ES-I3 (cell line): ENCODE measurements around the gene ASPRV1.

ENCODE experiments used
- H3K36me3 ChIP-seq: 2 replicates; pipeline ENCODE4 v1.6.1; 2013; ENCODE audit warnings: mild to moderate bottlenecking, low read length, control low read depth, moderate library complexity; ENCODE audit not compliant: insufficient read depth
- H3K4me1 ChIP-seq: 2 replicates; pipeline ENCODE4 v1.6.1; 2013; ENCODE audit warnings: mild to moderate bottlenecking, control low read depth, low read length; ENCODE audit not compliant: insufficient read depth
- H3K9ac ChIP-seq: 2 replicates; pipeline ENCODE4 v1.6.1; 2013; ENCODE audit warnings: low read depth, mild to moderate bottlenecking, low read length, moderate library complexity
- H3K9me3 ChIP-seq: 2 replicates; pipeline ENCODE4 v1.6.1; 2013; ENCODE audit warnings: mild to moderate bottlenecking, low read length, moderate library complexity; ENCODE audit not compliant: control insufficient read depth, insufficient read depth

ASPRV1 gene

DNA sequence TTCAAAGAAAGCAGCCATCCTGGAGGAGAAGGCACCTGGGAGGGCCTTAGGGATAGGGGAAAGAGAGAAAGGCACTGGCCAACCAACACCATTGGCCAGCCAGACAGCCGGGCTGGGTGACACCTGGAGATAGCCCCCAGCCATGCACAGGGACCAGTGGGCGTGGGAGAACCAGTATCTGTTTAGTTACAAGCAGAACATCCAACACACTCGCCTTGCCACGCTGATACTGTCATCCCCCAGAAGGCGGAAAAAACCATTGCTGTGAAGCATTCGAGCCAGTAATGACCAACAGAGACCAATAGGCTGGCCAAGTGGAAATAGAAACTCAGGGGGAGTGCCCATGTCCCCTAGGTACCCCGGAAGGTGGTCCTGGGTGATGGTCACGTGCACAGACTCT lies 15.5 kb downstream of the ASPRV1 start:
- H3K36me3 ChIP-seq = no peaks in the 10 kb centered on the region
- peaks cover 5% of the 10 kb centered on the region; the same call in 1 of the 2 replicates for H3K4me1 ChIP-seq
- no peak overlapping the region for H3K9ac ChIP-seq
- H3K9me3 ChIP-seq = no peaks in the 10 kb centered on the region

DNA sequence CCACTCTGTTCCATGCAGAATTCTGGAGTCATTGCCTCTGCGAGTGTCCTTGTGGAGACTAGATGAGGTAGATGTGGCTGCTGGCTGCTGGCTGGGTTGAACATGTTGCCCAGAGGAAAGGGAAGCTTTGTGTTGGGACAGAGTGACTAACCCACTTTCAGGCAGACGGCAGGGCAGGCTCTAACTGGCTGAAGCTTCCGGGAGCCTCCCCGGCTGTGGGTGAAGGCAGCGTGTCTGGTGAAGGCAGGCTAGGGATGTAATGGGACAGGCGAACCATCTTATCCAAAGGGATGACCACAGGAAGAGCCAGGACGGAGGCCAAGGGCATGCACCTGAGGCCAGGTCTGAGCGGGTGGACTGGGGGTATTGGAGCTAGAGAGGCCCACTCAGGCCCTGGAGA lies 16.0 kb downstream of the ASPRV1 start:
- H3K9me3 ChIP-seq = no peaks in the 10 kb centered on the region
- peaks cover 5% of the 10 kb centered on the region; the same call in 1 of the 2 replicates for H3K4me1 ChIP-seq
- H3K36me3 ChIP-seq = no peaks in the 10 kb centered on the region
- H3K9ac ChIP-seq = no peak overlapping the region

DNA sequence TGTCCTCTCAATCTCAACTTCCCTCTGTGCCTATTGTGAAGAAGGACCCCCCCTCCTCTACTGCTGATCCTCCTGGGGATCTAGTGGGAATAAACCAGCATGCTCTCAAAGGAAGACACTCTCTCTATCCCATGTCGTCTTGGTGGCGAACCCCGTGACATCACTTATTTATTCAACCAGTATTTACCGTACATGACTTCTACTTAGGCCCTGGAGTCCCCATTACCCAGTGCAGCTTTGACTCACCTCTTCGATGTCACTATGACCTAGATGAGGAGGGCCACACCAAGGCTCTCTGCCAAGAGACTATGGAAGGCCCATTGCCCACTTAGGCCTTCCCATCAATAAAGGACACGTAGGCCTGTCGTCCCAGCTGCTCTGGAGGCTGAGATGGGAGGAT lies 16.7 kb downstream of the ASPRV1 start:
- no peaks in the 10 kb centered on the region for H3K36me3 ChIP-seq

DNA sequence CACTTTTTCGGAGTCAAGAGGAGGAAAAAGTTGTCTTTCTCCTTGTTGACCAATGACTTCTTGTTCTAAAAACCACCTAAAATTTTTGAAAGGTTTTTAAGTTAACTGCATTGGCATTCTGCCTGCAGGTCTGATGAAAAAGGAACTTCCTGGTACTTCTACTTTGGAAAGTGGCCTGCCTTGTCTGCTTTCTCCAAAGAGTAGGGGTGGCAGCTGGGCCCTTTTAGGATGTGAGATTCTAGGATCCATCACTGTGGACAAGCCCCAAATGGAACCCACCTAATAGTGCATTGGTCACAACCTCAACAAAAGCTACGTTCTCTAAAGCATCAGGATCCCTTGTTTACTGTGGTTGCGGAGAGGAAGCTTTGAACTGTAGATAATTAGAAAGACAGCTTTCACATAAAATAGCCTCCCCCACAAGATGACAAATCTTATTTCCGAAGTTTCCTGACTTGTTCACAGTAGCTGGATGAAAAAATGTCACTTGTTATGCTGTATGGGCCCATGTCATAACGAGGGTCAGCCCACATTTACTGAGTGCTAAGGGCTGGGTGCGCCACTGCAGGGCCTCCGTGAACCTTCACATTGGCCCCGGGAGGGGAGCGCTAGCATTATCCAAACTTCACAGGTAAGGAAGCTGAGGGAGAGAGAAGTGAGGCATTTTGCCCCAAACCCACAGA lies 17.4 kb downstream of the ASPRV1 start:
- no peaks in the 10 kb centered on the region for H3K9me3 ChIP-seq
- H3K4me1 ChIP-seq = peaks cover 14% of the 10 kb centered on the region
- no peak overlapping the region for H3K9ac ChIP-seq
- H3K36me3 ChIP-seq = no peaks in the 10 kb centered on the region

More for the DNA sequence above, 16.7 kb downstream of the ASPRV1 start:
- H3K9me3 ChIP-seq = no peaks in the 10 kb centered on the region
- no peak overlapping the region for H3K9ac ChIP-seq
- H3K4me1 ChIP-seq = peaks cover 11% of the 10 kb centered on the region

DNA sequence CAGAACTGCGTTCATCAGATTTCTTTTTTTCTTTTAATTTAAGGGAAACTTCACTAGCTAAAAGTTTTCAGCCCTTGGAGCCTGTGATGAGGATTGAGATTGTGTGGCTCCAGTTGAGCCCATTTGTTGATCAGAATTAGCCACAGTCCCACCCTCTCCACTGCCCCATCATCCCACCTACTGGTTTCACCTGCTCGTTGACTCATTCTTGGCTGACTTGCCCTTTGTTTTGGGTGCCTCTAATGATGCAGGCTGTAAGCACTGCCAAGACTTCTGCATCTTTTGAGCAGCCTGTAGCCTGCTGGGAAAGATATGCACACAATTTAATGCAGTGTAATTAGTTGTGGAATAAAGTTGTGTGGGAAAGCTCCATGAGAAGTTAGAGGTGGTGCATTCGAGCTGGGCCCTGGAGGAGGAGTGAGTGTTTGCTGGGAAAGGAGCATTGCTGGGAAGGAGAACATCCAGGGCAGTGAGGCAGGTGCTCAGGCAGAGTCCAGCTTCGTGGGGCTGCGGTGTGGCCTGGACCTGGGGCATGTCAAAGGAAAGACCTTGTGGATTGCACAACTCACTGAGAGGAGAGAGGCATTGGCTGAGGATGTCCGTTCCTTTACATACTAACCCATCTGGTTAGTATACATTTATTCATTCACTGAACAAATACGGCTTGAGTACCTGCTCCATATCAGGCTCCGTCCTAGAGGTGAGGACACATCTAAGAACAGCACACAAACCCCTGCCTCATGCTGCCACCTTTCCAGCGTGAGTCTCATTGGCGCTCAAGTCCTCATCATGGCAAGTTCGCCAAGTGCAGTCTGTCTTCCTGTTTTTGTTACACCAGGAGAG lies 18.2 kb downstream of the ASPRV1 start:
- Histone ChIP-seq H3K4me1 (peaks cover 11% of the 10 kb centered on the region), H3K36me3 (no peaks in the 10 kb centered on the region), H3K9me3 (no peaks in the 10 kb centered on the region), H3K9ac (no peak overlapping the region)

DNA sequence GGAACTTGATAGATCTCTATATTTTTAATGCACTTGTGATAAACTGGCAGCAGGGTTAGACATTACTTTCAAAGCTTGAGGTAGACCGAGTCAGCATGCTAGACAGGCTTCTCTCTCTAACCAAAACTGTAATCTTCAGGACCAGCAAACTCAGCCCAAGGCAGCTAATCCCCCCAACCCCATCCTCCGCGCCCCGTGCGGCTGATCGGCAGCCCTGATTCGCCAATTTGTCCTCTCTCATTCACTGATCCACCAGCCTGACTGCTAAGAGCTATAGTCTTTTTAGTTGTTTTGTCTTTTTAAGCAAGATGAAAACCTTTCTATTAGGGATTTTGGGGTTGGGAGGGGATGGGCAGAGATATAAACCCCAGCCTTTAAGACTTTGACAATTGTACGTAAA lies 20.7 kb downstream of the ASPRV1 start:
- Histone ChIP-seq H3K4me1 (peaks cover 18% of the 10 kb centered on the region), H3K9ac (no peak overlapping the region), H3K9me3 (no peaks in the 10 kb centered on the region), H3K36me3 (no peaks in the 10 kb centered on the region)

DNA sequence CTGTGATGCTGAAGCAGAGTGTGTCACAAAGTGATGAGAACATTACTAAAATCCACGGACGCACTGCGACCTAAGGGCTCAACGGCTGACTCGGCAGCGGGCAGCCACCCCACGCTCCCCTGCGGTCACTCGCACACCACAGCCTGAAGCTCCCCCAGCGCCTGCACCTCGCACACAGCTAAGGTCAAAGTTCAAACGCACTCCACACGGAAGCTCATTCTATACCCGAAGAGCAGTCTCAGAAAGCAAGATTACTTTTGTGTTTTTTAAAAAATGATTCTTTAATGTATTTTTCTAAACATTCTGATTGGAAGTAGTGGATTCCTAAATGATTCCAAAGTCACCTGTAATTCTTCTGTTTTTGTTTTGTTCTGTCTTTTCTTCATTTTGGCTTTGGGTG lies 21.7 kb downstream of the ASPRV1 start:
- H3K36me3 ChIP-seq = no peaks in the 10 kb centered on the region
- H3K4me1 ChIP-seq = peaks cover 18% of the 10 kb centered on the region
- H3K9me3 ChIP-seq = no peaks in the 10 kb centered on the region
- H3K9ac ChIP-seq = no peak overlapping the region

DNA sequence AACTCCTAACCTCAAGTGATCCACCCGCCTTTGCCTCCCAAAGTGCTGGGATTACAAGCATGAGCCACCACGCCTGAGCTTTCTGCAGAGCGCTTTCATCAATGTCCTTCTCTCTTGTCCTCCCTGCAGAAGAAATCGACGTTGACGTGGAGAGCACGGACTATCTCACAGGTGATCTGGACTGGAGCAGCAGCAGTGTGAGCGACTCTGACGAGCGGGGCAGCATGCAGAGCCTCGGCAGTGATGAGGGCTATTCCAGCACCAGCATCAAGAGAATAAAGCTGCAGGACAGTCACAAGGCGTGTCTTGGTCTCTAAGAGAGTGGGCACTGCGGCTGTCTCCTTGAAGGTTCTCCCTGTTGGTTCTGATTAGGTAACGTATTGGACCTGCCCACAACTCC lies 23.5 kb downstream of the ASPRV1 start:
- peaks cover 18% of the 10 kb centered on the region for H3K4me1 ChIP-seq
- H3K36me3 ChIP-seq = no peaks in the 10 kb centered on the region
- H3K9ac ChIP-seq = no peak overlapping the region
- H3K9me3 ChIP-seq = no peaks in the 10 kb centered on the region

DNA sequence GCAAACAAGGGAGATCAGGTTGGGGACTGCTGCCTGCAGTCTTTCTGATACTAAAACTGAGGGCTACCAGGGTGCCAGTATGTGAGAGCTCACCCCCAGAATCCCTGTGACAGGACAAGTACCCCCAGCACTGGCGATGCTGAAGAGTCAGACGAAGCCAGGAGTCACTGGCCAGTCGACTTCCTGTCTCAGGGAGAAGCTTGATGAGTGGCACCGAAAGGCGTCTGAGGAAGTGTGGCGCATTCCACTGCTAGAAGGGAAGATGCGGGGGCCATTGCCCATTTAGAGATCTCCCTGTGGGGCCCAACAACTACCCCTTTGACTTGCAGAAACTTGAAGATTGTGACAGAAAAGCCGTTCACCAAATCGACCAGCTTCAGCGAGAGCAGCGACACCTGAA lies 24.5 kb downstream of the ASPRV1 start:
- H3K9me3 ChIP-seq = no peaks in the 10 kb centered on the region
- H3K36me3 ChIP-seq = no peaks in the 10 kb centered on the region
- no peak overlapping the region for H3K9ac ChIP-seq
- H3K4me1 ChIP-seq = peaks cover 18% of the 10 kb centered on the region

DNA sequence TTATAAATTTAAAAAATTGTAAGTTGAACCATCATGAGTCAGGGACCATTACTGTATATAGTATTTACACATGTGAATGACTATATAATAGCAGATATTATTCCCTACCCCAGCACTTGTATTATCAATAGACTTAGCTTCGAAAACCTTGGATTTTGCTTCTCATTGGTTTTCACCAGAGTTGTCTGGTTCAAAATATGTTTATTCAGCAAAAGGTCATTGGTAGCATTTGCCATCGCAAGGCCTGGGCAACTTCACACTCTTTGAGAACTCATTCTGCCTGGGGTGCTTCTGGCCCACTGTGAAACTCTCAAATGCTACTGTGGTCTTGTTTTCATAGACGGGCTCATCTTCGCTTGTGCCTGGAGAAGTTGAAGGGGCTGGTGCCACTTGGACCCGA lies 26.4 kb downstream of the ASPRV1 start:
- Histone ChIP-seq H3K4me1 (peaks cover 15% of the 10 kb centered on the region), H3K9me3 (no peaks in the 10 kb centered on the region), H3K36me3 (no peaks in the 10 kb centered on the region), H3K9ac (no peak overlapping the region)

DNA sequence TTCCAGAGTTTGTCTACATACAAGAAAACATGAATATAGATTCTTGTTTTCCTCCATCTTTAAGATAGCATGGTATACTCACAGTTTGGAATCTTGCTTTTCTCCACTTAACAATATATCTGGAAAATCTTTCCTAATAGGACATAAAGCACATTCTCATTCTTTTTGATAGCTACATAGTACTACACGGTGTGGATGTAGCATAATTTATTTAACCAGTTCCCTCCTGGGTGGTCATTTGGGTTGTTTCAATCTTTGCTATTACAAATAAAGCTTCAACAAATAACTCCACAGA lies 26.9 kb downstream of the ASPRV1 start:
- H3K36me3 ChIP-seq = no peaks in the 10 kb centered on the region
- H3K9ac ChIP-seq = no peak overlapping the region
- no peaks in the 10 kb centered on the region for H3K9me3 ChIP-seq
- peaks cover 10% of the 10 kb centered on the region; the same call in 1 of the 2 replicates for H3K4me1 ChIP-seq

DNA sequence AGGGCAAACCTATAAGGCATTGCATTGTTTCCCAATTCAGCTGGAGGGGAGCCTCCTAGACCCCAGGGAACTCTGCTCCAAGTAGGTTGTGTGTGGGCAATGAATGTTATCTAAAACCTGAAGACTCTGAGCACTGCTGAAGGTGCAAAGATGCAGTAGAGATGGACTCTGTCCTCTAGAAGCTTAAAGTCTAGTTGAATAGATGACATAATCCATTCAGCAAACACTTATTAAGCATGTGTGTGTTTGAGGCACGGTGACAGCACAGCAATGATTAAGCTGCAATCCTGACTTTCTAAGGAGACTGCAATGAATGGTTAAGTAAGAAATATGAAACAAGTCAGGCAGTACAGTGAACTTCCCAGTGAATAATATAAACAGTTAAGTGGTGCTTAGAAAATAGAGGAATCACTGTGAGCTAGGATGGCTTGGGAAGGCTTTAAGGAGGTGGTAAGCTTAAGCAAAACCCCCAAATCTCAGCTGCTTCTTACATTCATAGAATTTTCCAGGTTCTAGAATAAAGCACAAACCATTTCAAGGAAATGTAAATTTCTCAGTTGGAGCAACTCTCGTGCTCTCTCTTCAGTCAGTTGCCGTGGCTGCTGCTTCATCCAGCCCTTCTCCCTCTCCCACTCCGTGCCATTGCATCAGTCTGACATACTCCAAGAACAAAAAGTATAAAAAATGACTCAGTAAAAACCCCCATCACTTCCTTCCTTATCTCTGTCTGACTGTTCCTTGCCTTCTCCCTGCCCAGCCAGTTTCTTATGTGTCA lies 27.4 kb downstream of the ASPRV1 start:
- Histone ChIP-seq H3K9ac (no peak overlapping the region), H3K4me1 (0 out of 2 replicates have a peak, but pooled peaks cover 9% of the 10 kb centered on the region), H3K9me3 (no peaks in the 10 kb centered on the region), H3K36me3 (no peaks in the 10 kb centered on the region)

DNA sequence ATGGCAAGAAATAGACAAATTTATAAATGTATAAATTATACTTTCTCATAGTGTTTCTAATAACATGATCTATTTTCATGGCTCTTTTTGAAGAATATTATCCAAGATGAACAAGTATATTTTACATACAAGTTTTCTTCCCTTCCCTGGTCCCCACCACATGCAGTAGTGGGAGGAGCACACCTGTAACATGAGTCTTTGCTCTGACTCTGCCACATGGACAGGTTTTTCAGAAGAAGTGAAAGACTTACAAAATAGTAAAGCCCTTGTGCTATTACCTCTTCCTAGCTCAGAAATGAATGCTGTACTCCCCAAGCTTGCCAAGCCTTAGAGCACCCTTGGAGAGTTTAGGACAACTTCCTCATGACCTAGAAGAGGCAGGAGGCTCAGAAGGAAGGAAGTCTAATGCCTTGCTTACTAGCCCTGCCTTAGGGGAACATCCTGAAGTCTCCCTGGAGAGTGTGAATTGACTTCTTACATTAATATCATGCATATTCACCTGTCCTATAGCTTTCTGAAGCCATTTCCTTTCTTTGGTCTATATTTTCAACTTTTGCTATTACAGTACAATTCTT lies 28.1 kb downstream of the ASPRV1 start:
- H3K4me1 ChIP-seq = 0 out of 2 replicates have a peak, but pooled peaks cover 9% of the 10 kb centered on the region
- H3K9me3 ChIP-seq = no peaks in the 10 kb centered on the region
- H3K9ac ChIP-seq = no peak overlapping the region
- no peaks in the 10 kb centered on the region for H3K36me3 ChIP-seq

DNA sequence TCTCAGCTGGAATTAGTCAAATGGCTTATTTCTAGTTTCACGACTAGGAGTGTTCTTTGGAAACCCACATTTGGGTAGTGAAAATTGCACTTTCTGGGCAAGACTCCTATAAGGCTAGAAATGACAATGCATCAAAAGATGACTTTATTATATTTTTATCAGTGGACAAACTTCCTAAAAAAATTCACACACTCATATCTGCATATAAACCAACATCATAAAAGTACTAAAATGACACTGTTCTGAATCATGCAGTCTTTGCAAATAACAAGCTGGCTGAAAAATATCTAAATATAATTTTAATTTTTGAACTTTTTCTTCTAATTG lies 28.9 kb downstream of the ASPRV1 start:
- Histone ChIP-seq H3K9me3 (no peaks in the 10 kb centered on the region), H3K9ac (no peak overlapping the region), H3K36me3 (no peaks in the 10 kb centered on the region), H3K4me1 (0 out of 2 replicates have a peak, but pooled peaks cover 9% of the 10 kb centered on the region)
